HPDE6-E6E7 (cell line): ENCODE results near the gene ADISSP.

Experiments used
- DNase-seq: peaks from one replicate; pipeline ENCODE4 v3.0.0; 2011; ENCODE audit warnings: missing footprints; ENCODE audit errors: extremely low spot score

The ADISSP gene

GRCh38 chr20:3781153-3781910 is 13.8 kb upstream of the ADISSP start, which contains the start of gene SPEF1:
Gene SPEF1, minus strand, starts transcription at chr20:3781448. Its CDS starts 161 bp downstream, at chr20:3781287.
- DNase-seq, result peak; percentile 98

- DNase-seq, result no peak
These were observed 11.4 kb upstream of the ADISSP start for GRCh38 chr20:3778976-3779375.

- peak; percentile 87 for DNase-seq
These were observed 10.4 kb upstream of the ADISSP start for GRCh38 chr20:3777716-3778629.

- DNase-seq, result no peak
These were observed 9.8 kb upstream of the ADISSP start for GRCh38 chr20:3777381-3777715.

- DNase-seq, result no peak
These were observed 8.0 kb upstream of the ADISSP start for GRCh38 chr20:3775457-3776108.

GRCh38 chr20:3771552-3772058 is 4.1 kb upstream of the ADISSP start:
- no peak for DNase-seq

- peak; percentile 77 for DNase-seq
These were observed 983 bp upstream of the ADISSP start for GRCh38 chr20:3768342-3769130.

- DNase-seq, result no peak
These were observed 485 bp downstream of the ADISSP start for GRCh38 chr20:3767110-3767426.

GRCh38 chr20:3766422-3767109 is 987 bp downstream of the ADISSP start:
- DNase-seq, result no peak

GRCh38 chr20:3765171-3765882 is 2.2 kb downstream of the ADISSP start:
- no peak for DNase-seq

- DNase-seq, result no peak
These were observed 2.9 kb downstream of the ADISSP start for GRCh38 chr20:3764659-3765058.

GRCh38 chr20:3763671-3764601 is 3.6 kb downstream of the ADISSP start:
- no peak for DNase-seq

- no peak for DNase-seq
These were observed 6.8 kb downstream of the ADISSP start for GRCh38 chr20:3760655-3761348.

GRCh38 chr20:3759884-3760283 is 7.7 kb downstream of the ADISSP start:
- DNase-seq, result no peak

- DNase-seq, result no peak
These were observed 8.2 kb downstream of the ADISSP start for GRCh38 chr20:3759316-3759823.

GRCh38 chr20:3758566-3758965 is 9.0 kb downstream of the ADISSP start:
- no peak for DNase-seq

- no peak for DNase-seq
These were observed 10.3 kb downstream of the ADISSP start for GRCh38 chr20:3757268-3757667.

- DNase-seq, result no peak
These were observed 11.6 kb downstream of the ADISSP start for GRCh38 chr20:3755814-3756480.
